Neural cell (in vitro differentiated cells): ENCODE results near the gene PLPPR5.

ENCODE experiments used
- CTCF ChIP-seq: fragments of 450-650 bp; IDR thresholded peaks from 2 replicates; pipeline ENCODE4 v1.5.1; 2014; ENCODE audit warnings: antibody characterized with exemption, mild to moderate bottlenecking, moderate library complexity; ENCODE audit not compliant: poor library complexity, severe bottlenecking
- EZH2 ChIP-seq: fragments of 200-600, 300-800 bp; shearing (Covaris generic), sonication (generic); IDR thresholded peaks from 2 replicates; pipeline ENCODE4 v1.6.1; 2014; ENCODE audit warnings: antibody characterized with exemption, low read length, borderline replicate concordance, mild to moderate bottlenecking; ENCODE audit not compliant: insufficient read depth, poor library complexity, severe bottlenecking
- RAD21 ChIP-seq: fragments of 450-650 bp; conservative IDR thresholded peaks from 2 replicates; pipeline ENCODE4 v1.6.1; 2014; ENCODE audit warnings: antibody characterized with exemption, mild to moderate bottlenecking, moderate library complexity
- REST ChIP-seq: IDR thresholded peaks from 2 replicates; pipeline ENCODE4 v1.6.1; 2012; ENCODE audit warnings: borderline replicate concordance

- TF ChIP-seq CTCF (no peak), REST (no peak), EZH2 (no peak), RAD21 (no peak)
Measured at GRCh38 chr1:98906809-98907208, 97.9 kb downstream of the PLPPR5 start.
